ENCODE results near the gene ATG9B.
"Not testable (repeated sequence)": the region's sequence is repeated elsewhere in the genome, so short reads cannot be mapped to it uniquely, and the experiment has no call there.

ATG9B gene

DNA sequence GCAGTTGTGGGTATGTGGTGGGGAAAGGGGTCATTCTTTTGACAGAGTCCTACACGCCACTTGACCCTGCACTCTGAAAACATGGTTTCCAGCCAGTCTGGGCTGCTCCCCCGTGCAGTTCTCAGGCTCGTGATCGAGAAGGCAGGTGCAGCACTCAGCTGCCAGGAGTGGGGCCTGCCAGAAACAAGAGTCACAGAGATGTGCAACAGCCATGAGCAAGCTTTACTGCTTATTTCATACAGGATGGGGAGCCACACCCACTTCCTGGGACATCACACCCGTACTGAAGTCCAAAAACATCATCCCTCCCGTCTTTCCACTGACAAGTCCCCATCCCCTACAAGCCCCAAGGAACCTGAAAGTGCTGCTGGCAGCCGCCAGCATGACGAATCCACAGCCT, 9.3 kb downstream of the ATG9B start:
- H3K4me3 ChIP-seq (replicated peaks in 1 of 2; ENCODE audit: low read depth in 2 of 2, low read length in 2 of 2): no peak overlapping the region
- TF ChIP-seq, protein P1, sequence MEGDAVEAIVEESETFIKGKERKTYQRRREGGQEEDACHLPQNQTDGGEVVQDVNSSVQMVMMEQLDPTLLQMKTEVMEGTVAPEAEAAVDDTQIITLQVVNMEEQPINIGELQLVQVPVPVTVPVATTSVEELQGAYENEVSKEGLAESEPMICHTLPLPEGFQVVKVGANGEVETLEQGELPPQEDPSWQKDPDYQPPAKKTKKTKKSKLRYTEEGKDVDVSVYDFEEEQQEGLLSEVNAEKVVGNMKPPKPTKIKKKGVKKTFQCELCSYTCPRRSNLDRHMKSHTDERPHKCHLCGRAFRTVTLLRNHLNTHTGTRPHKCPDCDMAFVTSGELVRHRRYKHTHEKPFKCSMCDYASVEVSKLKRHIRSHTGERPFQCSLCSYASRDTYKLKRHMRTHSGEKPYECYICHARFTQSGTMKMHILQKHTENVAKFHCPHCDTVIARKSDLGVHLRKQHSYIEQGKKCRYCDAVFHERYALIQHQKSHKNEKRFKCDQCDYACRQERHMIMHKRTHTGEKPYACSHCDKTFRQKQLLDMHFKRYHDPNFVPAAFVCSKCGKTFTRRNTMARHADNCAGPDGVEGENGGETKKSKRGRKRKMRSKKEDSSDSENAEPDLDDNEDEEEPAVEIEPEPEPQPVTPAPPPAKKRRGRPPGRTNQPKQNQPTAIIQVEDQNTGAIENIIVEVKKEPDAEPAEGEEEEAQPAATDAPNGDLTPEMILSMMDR (IDR thresholded peaks at IDR 0.05; ENCODE audit: low read depth, low read length): no peak
- DNase-seq (ENCODE audit: low read depth in 2 of 2): peak in 1 of 2 donors; percentile 65

DNA sequence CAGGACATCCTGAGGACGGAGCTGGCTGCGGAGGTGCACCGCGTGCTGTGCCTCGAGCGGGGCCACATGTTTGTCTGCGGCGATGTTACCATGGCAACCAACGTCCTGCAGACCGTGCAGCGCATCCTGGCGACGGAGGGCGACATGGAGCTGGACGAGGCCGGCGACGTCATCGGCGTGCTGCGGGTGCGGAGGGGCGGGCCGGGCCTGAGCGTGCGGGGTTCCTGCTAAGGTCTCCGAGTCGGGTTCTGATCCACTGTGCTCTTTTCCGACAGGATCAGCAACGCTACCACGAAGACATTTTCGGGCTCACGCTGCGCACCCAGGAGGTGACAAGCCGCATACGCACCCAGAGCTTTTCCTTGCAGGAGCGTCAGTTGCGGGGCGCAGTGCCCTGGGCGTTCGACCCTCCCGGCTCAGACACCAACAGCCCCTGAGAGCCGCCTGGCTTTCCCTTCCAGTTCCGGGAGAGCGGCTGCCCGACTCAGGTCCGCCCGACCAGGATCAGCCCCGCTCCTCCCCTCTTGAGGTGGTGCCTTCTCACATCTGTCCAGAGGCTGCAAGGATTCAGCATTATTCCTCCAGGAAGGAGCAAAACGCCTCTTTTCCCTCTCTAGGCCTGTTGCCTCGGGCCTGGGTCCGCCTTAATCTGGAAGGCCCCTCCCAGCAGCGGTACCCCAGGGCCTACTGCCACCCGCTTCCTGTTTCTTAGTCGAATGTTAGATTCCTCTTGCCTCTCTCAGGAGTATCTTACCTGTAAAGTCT, 10.4 kb downstream of the ATG9B start:
- peak; percentile 55 to 63 for DNase-seq (ENCODE audit: low read depth in 2 of 2)
- H3K4me3 ChIP-seq (replicated peaks in 1 of 2; ENCODE audit: low read depth in 2 of 2, low read length in 2 of 2): peak overlapping the region in 1 of 2 donors; percentile 24
- TF ChIP-seq, protein P1 (IDR thresholded peaks at IDR 0.05; ENCODE audit: low read depth, low read length): peak; percentile 9

DNA sequence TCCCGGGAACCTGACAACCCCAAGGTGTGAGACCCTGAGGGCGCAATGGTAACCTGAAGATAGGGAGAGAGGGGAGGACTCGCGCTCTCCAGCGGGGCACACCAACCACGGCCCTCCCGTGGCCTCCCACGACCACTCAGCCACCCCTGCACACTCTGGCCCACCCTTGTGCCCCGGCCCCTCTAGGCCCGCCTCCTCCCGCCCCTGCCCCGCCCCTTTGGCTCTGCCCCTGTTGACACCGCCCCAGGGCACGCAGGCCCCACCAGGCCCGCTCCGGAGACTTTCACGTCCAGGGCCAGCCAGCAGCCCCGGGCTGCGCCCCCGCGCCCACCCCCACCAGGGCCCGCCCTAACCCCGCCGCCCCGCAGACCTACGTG, 10.9 kb downstream of the ATG9B start:
- peak overlapping the region in 1 of 2 donors; percentile 24 for H3K4me3 ChIP-seq (replicated peaks in 1 of 2; ENCODE audit: low read depth in 2 of 2, low read length in 2 of 2)
- DNase-seq (ENCODE audit: low read depth in 2 of 2): no peak
- TF ChIP-seq, protein P1 (IDR thresholded peaks at IDR 0.05; ENCODE audit: low read depth, low read length): no peak

DNA sequence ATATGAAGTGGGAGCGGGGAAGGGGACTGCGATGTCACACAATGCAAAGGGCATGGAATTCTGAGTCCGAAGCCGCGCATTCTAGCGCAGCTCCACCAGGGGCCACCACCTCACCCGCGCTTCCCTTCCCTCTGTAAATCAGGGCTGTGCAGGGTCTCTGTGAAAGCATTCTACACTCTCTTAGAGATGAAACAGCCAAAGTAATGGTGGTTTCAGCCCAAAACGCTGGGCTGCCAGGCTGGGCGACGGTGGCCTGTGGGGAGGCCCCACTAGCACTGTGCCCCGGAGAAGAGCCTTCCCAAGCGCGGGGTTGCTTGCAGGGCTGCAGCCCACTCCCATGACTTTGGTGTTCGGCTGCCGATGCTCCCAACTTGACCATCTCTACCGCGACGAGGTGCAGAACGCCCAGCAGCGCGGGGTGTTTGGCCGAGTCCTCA, 11.4 kb downstream of the ATG9B start:
- TF ChIP-seq, protein P1 (IDR thresholded peaks at IDR 0.05; ENCODE audit: low read depth, low read length): peak; percentile 66
- peak; percentile 19 to 47 for DNase-seq (ENCODE audit: low read depth in 2 of 2)
- no peak overlapping the region for H3K4me3 ChIP-seq (replicated peaks in 1 of 2; ENCODE audit: low read depth in 2 of 2, low read length in 2 of 2)

DNA sequence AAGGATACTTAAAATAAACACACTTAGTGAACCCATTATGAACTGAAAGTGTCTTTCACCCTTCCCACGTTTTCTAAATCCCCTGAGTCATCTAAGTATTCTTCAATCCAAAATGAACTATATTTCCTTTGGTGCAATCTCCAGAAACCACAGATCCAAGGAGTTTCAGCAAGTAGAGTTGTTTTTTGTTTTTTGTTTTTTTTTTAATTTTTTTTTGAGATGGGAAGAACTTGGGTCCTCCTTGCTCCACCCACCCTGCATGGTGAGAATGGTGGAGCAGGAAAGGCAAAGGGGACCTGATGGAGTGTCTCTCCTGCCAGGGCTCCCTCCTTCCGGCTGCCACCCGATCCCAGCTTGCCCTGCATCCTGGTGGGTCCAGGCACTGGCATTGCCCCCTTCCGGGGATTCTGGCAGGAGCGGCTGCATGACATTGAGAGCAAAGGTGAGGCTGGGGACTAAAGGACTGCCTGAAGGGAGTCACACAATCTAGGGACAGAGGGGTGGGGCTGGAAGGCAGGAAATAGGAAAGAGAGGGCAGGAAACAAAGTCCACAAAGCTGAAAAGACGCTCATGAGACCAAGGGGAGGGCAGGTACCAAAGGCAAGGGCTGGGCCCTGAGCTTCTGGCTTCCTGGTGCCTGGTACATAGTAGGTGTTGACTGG, 12.1 kb downstream of the ATG9B start:
- DNase-seq (ENCODE audit: low read depth in 2 of 2): no peak
- TF ChIP-seq, protein P1 (IDR thresholded peaks at IDR 0.05; ENCODE audit: low read depth, low read length): no peak
- H3K4me3 ChIP-seq (replicated peaks in 1 of 2; ENCODE audit: low read depth in 2 of 2, low read length in 2 of 2): no peak overlapping the region

DNA sequence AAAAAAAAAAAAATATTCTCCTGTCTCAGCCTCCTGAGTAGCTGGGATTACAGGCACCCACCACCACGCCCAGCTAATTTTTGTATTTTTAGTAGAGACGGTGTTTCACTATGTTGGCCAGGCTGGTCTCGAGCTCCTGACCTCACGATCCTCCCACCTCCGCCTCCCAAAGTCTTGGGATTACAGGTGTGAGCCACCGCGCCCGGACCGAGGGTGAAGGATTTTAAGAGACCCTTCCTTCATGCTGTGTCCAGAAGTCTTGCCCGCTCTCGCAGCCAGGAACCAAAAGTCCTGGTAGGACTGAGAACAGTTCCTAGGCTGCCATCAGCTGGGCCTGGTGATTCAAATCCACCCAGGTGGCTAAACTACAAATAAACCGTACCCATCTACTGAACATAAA, 12.7 kb downstream of the ATG9B start:
- H3K4me3 ChIP-seq (replicated peaks in 1 of 2; ENCODE audit: low read depth in 2 of 2, low read length in 2 of 2); DNase-seq (ENCODE audit: low read depth in 2 of 2): not testable (repeated sequence)

DNA sequence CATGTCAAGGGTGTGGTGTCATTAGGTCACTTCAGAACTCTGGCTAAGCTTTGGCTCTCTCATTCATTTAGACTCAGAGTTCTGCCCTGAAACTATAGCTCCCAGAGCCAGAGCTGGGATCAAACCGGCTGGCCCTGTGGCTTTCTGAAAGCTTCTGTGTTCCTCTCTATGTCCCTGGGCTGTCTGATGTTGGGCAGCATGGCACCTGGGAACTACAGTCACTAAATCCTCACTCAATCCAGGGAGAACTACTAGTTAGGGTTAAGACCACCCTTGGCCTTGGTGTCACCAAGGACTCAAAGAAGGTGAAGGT, 13.2 kb downstream of the ATG9B start:
- TF ChIP-seq, protein P1 (IDR thresholded peaks at IDR 0.05; ENCODE audit: low read depth, low read length): no peak
- H3K4me3 ChIP-seq (replicated peaks in 1 of 2; ENCODE audit: low read depth in 2 of 2, low read length in 2 of 2): no peak overlapping the region
- DNase-seq (ENCODE audit: low read depth in 2 of 2): no peak
